Measurements from ENCODE around the gene MTERF1.
"Not testable (repeated sequence)": the region's sequence is repeated elsewhere in the genome, so short reads cannot be mapped to it uniquely, and the experiment has no call there.

Gene MTERF1

GRCh38 chr7:91869661-91870060, 10.8 kb downstream of the MTERF1 start:
- H3K4me3 ChIP-seq (ENCODE audit: control insufficient read depth, low read depth, low read length): no peak overlapping the region
- TF ChIP-seq CTCF (IDR thresholded peaks at IDR 0.05; ENCODE audit: control insufficient read depth, insufficient read depth, low read depth, low read length, missing control alignments): peak; percentile 14
- no peak for DNase-seq (ENCODE audit: low read depth)

GRCh38 chr7:91866599-91867148, 13.8 kb downstream of the MTERF1 start:
- H3K4me3 ChIP-seq (ENCODE audit: control insufficient read depth, low read depth, low read length): no peak overlapping the region
- no peak for DNase-seq (ENCODE audit: low read depth)
- no peak for TF ChIP-seq CTCF (IDR thresholded peaks at IDR 0.05; ENCODE audit: control insufficient read depth, insufficient read depth, low read depth, low read length, missing control alignments)

GRCh38 chr7:91865511-91865910, 15.0 kb downstream of the MTERF1 start:
- no peak for TF ChIP-seq CTCF (IDR thresholded peaks at IDR 0.05; ENCODE audit: control insufficient read depth, insufficient read depth, low read depth, low read length, missing control alignments)
- DNase-seq (ENCODE audit: low read depth): no peak
- no peak overlapping the region for H3K4me3 ChIP-seq (ENCODE audit: control insufficient read depth, low read depth, low read length)

- not testable (repeated sequence) for H3K4me3 ChIP-seq (ENCODE audit: control insufficient read depth, low read depth, low read length); DNase-seq (ENCODE audit: low read depth)
Measured at GRCh38 chr7:91864604-91865003, 15.9 kb downstream of the MTERF1 start.

GRCh38 chr7:91864070-91864469, 16.4 kb downstream of the MTERF1 start:
- no peak overlapping the region for H3K4me3 ChIP-seq (ENCODE audit: control insufficient read depth, low read depth, low read length)
- no peak for DNase-seq (ENCODE audit: low read depth)
- no peak for TF ChIP-seq CTCF (IDR thresholded peaks at IDR 0.05; ENCODE audit: control insufficient read depth, insufficient read depth, low read depth, low read length, missing control alignments)

GRCh38 chr7:91852263-91852741, 28.2 kb downstream of the MTERF1 start:
- DNase-seq (ENCODE audit: low read depth): no peak
- no peak overlapping the region for H3K4me3 ChIP-seq (ENCODE audit: control insufficient read depth, low read depth, low read length)
- TF ChIP-seq CTCF (IDR thresholded peaks at IDR 0.05; ENCODE audit: control insufficient read depth, insufficient read depth, low read depth, low read length, missing control alignments): peak; percentile 22

GRCh38 chr7:91850455-91850854, 30.0 kb downstream of the MTERF1 start:
- TF ChIP-seq CTCF (IDR thresholded peaks at IDR 0.05; ENCODE audit: control insufficient read depth, insufficient read depth, low read depth, low read length, missing control alignments): no peak
- DNase-seq (ENCODE audit: low read depth): no peak
- H3K4me3 ChIP-seq (ENCODE audit: control insufficient read depth, low read depth, low read length): no peak overlapping the region
